ENCODE data around the gene GPC5. TPM values are rescaled to one million over a fixed set of nuclear protein-coding genes. Genes with fewer than 3 reads are reported as not detected.

GPC5 gene
- total RNA-seq, 1 donor from 2014 or later: 0.99 TPM

GRCh38 chr13:92150606-92151005 lies 752.2 kb downstream of the GPC5 start:
- no peaks in the 10 kb centered on the region for H3K36me3 Mint-ChIP-seq (ENCODE audit: low read depth)
- no peak overlapping the region for H3K4me3 Mint-ChIP-seq (ENCODE audit: unreplicated experiment)
- peaks cover 4% of the 10 kb centered on the region for H3K9me3 Mint-ChIP-seq (ENCODE audit: low read depth)
- no peak overlapping the region for H3K27ac Mint-ChIP-seq (ENCODE audit: unreplicated experiment)
- H3K4me1 Mint-ChIP-seq (ENCODE audit: low read depth): no peaks in the 10 kb centered on the region
- no peak for DNase-seq (ENCODE audit: low spot score)
- TF ChIP-seq, protein P1, sequence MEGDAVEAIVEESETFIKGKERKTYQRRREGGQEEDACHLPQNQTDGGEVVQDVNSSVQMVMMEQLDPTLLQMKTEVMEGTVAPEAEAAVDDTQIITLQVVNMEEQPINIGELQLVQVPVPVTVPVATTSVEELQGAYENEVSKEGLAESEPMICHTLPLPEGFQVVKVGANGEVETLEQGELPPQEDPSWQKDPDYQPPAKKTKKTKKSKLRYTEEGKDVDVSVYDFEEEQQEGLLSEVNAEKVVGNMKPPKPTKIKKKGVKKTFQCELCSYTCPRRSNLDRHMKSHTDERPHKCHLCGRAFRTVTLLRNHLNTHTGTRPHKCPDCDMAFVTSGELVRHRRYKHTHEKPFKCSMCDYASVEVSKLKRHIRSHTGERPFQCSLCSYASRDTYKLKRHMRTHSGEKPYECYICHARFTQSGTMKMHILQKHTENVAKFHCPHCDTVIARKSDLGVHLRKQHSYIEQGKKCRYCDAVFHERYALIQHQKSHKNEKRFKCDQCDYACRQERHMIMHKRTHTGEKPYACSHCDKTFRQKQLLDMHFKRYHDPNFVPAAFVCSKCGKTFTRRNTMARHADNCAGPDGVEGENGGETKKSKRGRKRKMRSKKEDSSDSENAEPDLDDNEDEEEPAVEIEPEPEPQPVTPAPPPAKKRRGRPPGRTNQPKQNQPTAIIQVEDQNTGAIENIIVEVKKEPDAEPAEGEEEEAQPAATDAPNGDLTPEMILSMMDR (IDR thresholded peaks at IDR 0.05): no peak
- H3K27me3 Mint-ChIP-seq (ENCODE audit: low read depth): peaks cover 13% of the 10 kb centered on the region

- TF ChIP-seq, protein P1 (IDR thresholded peaks at IDR 0.05): no peak
- DNase-seq (ENCODE audit: low spot score): no peak
- Mint-ChIP-seq H3K4me1 (ENCODE audit: low read depth) (peaks cover 9% of the 10 kb centered on the region), H3K4me3 (ENCODE audit: unreplicated experiment) (no peak overlapping the region), H3K27ac (ENCODE audit: unreplicated experiment) (no peak overlapping the region), H3K36me3 (ENCODE audit: low read depth) (no peaks in the 10 kb centered on the region), H3K27me3 (ENCODE audit: low read depth) (peaks cover 8% of the 10 kb centered on the region), H3K9me3 (ENCODE audit: low read depth) (peaks cover 4% of the 10 kb centered on the region)
These were observed 759.9 kb downstream of the GPC5 start for GRCh38 chr13:92158346-92158745.

DNA sequence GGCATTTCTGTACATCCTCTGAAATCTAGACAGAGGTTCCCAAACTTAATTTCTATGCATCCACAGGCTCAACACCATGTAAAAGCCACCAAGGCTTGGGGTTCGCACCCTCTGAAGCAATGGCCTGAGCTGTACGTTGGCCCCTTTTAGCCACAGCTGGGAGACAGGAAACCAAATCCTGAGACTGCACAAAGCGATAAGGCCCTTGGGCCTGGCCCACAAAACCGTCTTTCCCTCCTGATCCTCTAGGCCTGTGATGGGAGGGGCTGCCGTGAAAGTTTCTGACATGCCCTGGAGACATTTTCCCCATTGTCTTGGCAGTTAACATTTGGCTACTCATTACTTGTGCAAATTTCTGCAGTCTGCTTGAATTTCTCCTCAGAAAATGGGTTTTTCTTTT lies 766.4 kb downstream of the GPC5 start:
- Mint-ChIP-seq H3K36me3 (ENCODE audit: low read depth) (no peaks in the 10 kb centered on the region), H3K27ac (ENCODE audit: unreplicated experiment) (no peak overlapping the region), H3K4me3 (ENCODE audit: unreplicated experiment) (no peak overlapping the region), H3K9me3 (ENCODE audit: low read depth) (no peaks in the 10 kb centered on the region), H3K4me1 (ENCODE audit: low read depth) (peaks cover 4% of the 10 kb centered on the region), H3K27me3 (ENCODE audit: low read depth) (peaks cover 4% of the 10 kb centered on the region)
- TF ChIP-seq, protein P1 (IDR thresholded peaks at IDR 0.05): no peak
- no peak for DNase-seq (ENCODE audit: low spot score)

GRCh38 chr13:92172191-92172590 lies 773.8 kb downstream of the GPC5 start:
- Mint-ChIP-seq H3K36me3 (ENCODE audit: low read depth) (no peaks in the 10 kb centered on the region), H3K4me1 (ENCODE audit: low read depth) (peaks cover 14% of the 10 kb centered on the region), H3K4me3 (ENCODE audit: unreplicated experiment) (no peak overlapping the region), H3K27me3 (ENCODE audit: low read depth) (peaks cover 13% of the 10 kb centered on the region), H3K27ac (ENCODE audit: unreplicated experiment) (no peak overlapping the region), H3K9me3 (ENCODE audit: low read depth) (no peaks in the 10 kb centered on the region)
- TF ChIP-seq, protein P1 (IDR thresholded peaks at IDR 0.05): no peak
- no peak for DNase-seq (ENCODE audit: low spot score)

DNA sequence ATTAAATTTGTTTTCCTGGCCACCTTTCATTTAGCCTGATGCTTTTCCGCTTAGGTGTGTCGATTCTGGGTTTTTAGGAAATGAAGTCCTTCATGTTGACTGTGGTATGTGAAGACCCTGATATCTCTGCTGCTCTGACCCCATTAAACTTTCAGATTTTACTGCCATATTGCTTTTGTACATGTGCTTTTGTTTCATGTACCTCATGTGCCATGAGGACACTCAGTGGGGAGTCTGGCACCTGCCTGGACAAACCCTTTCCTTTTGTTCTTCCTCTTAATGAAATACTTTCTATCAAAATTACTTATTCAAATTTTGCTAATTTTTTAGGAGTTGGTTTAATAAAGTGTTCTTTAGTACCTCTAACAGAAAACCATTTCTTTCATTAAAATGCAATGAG lies 774.8 kb downstream of the GPC5 start:
- peaks cover 14% of the 10 kb centered on the region for H3K4me1 Mint-ChIP-seq (ENCODE audit: low read depth)

More for the DNA sequence above, 774.8 kb downstream of the GPC5 start:
- TF ChIP-seq, protein P1 (IDR thresholded peaks at IDR 0.05): no peak
- H3K27ac Mint-ChIP-seq (ENCODE audit: unreplicated experiment): no peak overlapping the region
- DNase-seq (ENCODE audit: low spot score): no peak
- no peaks in the 10 kb centered on the region for H3K9me3 Mint-ChIP-seq (ENCODE audit: low read depth)
- peaks cover 13% of the 10 kb centered on the region for H3K27me3 Mint-ChIP-seq (ENCODE audit: low read depth)
- H3K4me3 Mint-ChIP-seq (ENCODE audit: unreplicated experiment): no peak overlapping the region
- H3K36me3 Mint-ChIP-seq (ENCODE audit: low read depth): no peaks in the 10 kb centered on the region

Measured in chondrocyte (in vitro differentiated cells).